ENCODE data around the gene RTBDN. TPM values are rescaled to one million over a fixed set of nuclear protein-coding genes. Genes with fewer than 3 reads are reported as not detected.
"Not testable (repeated sequence)": the region's sequence is repeated elsewhere in the genome, so short reads cannot be mapped to it uniquely, and the experiment has no call there.

RTBDN gene
- total RNA-seq, 1 donor from 2014 or later: 4.8 TPM

DNA sequence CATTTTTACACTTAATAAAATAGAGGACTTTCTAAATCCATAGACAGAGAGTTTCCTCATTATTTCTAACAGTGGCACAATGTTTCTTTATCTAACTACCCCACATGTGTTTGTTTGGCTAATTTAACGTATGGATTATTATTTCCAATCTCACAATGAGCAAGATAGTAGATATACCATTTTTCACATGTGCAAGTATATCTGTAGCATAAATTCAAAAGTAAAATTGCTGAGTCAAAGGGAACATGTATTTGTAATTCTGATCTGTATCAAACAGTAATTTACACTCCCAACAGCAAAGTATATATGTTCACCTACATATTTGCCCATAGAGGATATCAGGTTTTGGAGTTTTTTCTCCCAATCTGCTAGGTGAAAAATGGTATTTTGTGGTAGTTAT is 22.3 kb upstream of the RTBDN start:
- Mint-ChIP-seq H3K27me3 (ENCODE audit: unreplicated experiment) (peaks cover 4% of the 10 kb centered on the region), H3K27ac (ENCODE audit: unreplicated experiment) (no peak overlapping the region), H3K9me3 (ENCODE audit: unreplicated experiment) (peaks cover 4% of the 10 kb centered on the region), H3K36me3 (ENCODE audit: unreplicated experiment) (peaks cover 20% of the 10 kb centered on the region), H3K4me1 (ENCODE audit: low read depth, unreplicated experiment) (no peaks in the 10 kb centered on the region), H3K4me3 (ENCODE audit: unreplicated experiment) (no peak overlapping the region)
- no peak for DNase-seq
- TF ChIP-seq, protein P1, sequence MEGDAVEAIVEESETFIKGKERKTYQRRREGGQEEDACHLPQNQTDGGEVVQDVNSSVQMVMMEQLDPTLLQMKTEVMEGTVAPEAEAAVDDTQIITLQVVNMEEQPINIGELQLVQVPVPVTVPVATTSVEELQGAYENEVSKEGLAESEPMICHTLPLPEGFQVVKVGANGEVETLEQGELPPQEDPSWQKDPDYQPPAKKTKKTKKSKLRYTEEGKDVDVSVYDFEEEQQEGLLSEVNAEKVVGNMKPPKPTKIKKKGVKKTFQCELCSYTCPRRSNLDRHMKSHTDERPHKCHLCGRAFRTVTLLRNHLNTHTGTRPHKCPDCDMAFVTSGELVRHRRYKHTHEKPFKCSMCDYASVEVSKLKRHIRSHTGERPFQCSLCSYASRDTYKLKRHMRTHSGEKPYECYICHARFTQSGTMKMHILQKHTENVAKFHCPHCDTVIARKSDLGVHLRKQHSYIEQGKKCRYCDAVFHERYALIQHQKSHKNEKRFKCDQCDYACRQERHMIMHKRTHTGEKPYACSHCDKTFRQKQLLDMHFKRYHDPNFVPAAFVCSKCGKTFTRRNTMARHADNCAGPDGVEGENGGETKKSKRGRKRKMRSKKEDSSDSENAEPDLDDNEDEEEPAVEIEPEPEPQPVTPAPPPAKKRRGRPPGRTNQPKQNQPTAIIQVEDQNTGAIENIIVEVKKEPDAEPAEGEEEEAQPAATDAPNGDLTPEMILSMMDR (IDR thresholded peaks at IDR 0.05; ENCODE audit: partially characterized antibody, unreplicated experiment): no peak

DNA sequence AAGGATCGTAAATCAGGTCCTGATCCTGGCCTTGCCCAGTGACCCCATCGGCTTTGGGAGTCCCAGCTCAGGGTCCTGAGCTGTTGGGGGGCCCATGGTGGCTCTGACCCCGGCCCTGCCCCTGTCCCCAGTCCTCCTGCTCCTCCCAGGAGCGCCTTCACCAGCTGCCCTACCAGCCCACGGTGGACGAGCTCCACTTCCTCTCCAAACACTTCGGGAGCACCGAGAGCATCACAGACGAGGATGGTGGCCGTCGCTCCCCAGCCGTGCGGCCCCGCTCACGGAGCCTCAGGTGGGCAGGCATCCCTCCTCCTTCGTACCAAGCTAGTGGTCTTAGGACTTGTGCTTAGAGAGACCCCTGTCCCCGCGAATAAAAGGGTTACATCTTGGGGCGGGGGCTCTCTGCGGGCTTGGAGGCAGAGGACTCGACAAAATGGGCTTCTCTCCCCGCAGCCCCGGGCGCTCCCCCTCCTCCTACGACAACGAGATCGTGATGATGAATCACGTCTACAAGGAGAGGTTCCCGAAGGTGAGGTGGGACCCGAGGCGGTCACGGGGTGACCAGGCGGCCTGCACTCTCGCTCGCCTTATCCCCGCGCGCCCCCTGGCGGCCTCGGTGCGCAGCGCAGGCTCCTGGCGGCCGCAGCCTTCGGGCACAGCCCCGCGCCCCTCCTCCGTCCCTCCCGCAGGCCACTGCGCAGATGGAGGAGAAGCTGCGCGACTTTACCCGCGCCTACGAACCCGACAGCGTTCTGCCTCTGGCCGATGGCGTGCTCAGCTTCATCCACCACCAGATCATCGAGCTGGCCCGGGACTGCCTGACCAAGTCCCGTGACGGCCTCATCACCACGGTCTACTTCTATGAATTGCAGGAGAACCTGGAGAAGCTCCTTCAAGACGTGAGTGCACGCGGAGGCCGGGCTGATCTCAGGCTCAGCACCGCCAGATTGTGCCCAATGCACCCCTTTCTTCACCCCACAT is 13.1 kb upstream of the RTBDN start:
- TF ChIP-seq, protein P1 (IDR thresholded peaks at IDR 0.05; ENCODE audit: partially characterized antibody, unreplicated experiment): peak; percentile 99
- H3K27ac Mint-ChIP-seq (ENCODE audit: unreplicated experiment): no peak overlapping the region
- H3K4me1 Mint-ChIP-seq (ENCODE audit: low read depth, unreplicated experiment): peaks cover 16% of the 10 kb centered on the region
- DNase-seq: peak; percentile 97
- H3K27me3 Mint-ChIP-seq (ENCODE audit: unreplicated experiment): peaks cover 5% of the 10 kb centered on the region
- no peaks in the 10 kb centered on the region for H3K36me3 Mint-ChIP-seq (ENCODE audit: unreplicated experiment)
- peak overlapping the region; percentile 46 for H3K4me3 Mint-ChIP-seq (ENCODE audit: unreplicated experiment)
- H3K9me3 Mint-ChIP-seq (ENCODE audit: unreplicated experiment): peaks cover 9% of the 10 kb centered on the region

- H3K27me3 Mint-ChIP-seq (ENCODE audit: unreplicated experiment); H3K36me3 Mint-ChIP-seq (ENCODE audit: unreplicated experiment); H3K4me3 Mint-ChIP-seq (ENCODE audit: unreplicated experiment); H3K27ac Mint-ChIP-seq (ENCODE audit: unreplicated experiment); DNase-seq: not testable (repeated sequence)
- H3K4me1 Mint-ChIP-seq (ENCODE audit: low read depth, unreplicated experiment): peaks cover 22% of the 10 kb centered on the region
- peaks cover 13% of the 10 kb centered on the region for H3K9me3 Mint-ChIP-seq (ENCODE audit: unreplicated experiment)
These were observed 12.2 kb upstream of the RTBDN start for GRCh38 chr19:12846613-12847012.

GRCh38 chr19:12843999-12844732 is 9.8 kb upstream of the RTBDN start:
- Mint-ChIP-seq H3K36me3 (ENCODE audit: unreplicated experiment) (peaks cover 10% of the 10 kb centered on the region), H3K27ac (ENCODE audit: unreplicated experiment) (peak overlapping the region; percentile 82), H3K4me3 (ENCODE audit: unreplicated experiment) (peak overlapping the region; percentile 61), H3K9me3 (ENCODE audit: unreplicated experiment) (peaks cover 23% of the 10 kb centered on the region), H3K4me1 (ENCODE audit: low read depth, unreplicated experiment) (peaks cover 39% of the 10 kb centered on the region), H3K27me3 (ENCODE audit: unreplicated experiment) (peaks cover 20% of the 10 kb centered on the region)
- DNase-seq: no peak
- TF ChIP-seq, protein P1 (IDR thresholded peaks at IDR 0.05; ENCODE audit: partially characterized antibody, unreplicated experiment): no peak

- Mint-ChIP-seq H3K27ac (ENCODE audit: unreplicated experiment) (no peak overlapping the region), H3K9me3 (ENCODE audit: unreplicated experiment) (peaks cover 23% of the 10 kb centered on the region), H3K27me3 (ENCODE audit: unreplicated experiment) (peaks cover 22% of the 10 kb centered on the region), H3K36me3 (ENCODE audit: unreplicated experiment) (peaks cover 12% of the 10 kb centered on the region), H3K4me3 (ENCODE audit: unreplicated experiment) (no peak overlapping the region), H3K4me1 (ENCODE audit: low read depth, unreplicated experiment) (peaks cover 41% of the 10 kb centered on the region)
- TF ChIP-seq, protein P1 (IDR thresholded peaks at IDR 0.05; ENCODE audit: partially characterized antibody, unreplicated experiment): no peak
- no peak for DNase-seq
These were observed 8.9 kb upstream of the RTBDN start for GRCh38 chr19:12843328-12843727.
